Ovary (tissue), 3 donors: Measurements from ENCODE around the gene PTPRN2.

ENCODE experiments used
- EP300 ChIP-seq: sonication (generic); formaldehyde crosslinking; IDR thresholded peaks from one replicate; pipeline ENCODE4 v1.6.1; 2017; ENCODE audit warnings: antibody characterized with exemption
- POLR2A ChIP-seq: fragments of 450-650 bp; IDR thresholded peaks from one replicate; pipeline ENCODE4 v1.6.1; 2017; ENCODE audit warnings: antibody characterized with exemption, mild to moderate bottlenecking, moderate library complexity
- TF ChIP-seq, protein P1 (sequence below), 3 donors: fragments of 450-650 bp in 2 of 3; fragments of 200-600 bp in 1 of 3; IDR thresholded peaks; one replicate each; pipeline versions ENCODE4 v1.5.1 to v1.8.0; 2016 to 2022; ENCODE audit warnings: antibody characterized with exemption in 3 of 3, mild to moderate bottlenecking in 1 of 3
- donor health status: DM: no; HTN: no; CAD: no.

DNA sequence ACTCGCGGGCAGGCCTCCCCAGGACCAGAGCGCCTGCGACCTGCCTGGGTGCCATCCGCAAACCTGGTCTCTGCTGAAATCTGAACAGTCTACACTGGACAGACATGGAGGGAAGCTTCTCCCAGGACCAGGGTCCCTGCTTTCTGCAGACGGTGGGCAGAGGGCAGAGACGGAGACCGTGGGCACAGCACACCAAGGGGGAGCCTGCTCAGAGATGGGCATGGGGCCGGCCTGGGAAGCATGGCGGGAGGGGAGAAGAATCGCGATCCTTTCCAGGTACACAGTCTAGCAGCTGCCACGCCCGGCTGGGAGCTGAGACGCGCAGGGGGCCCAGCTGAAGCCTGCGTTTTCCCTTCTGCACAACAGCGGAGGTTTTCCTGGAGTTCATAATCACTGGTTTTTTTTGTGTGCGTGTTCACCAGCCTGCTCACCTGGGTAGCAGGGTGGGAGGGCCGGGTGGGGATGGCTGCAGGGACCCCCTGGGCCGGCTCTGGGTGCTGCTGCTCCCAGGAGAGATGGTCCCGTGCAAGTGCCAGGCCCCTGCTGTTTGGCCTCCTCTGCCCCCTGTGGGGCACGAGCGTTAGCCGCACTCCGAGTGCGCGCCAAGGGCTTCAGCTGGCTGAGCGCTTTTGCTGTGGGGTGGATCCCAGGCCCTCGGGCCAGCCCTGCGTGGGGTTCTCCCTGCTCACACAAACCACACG, 802.0 kb downstream of the PTPRN2 start:
- TF ChIP-seq, protein P1, sequence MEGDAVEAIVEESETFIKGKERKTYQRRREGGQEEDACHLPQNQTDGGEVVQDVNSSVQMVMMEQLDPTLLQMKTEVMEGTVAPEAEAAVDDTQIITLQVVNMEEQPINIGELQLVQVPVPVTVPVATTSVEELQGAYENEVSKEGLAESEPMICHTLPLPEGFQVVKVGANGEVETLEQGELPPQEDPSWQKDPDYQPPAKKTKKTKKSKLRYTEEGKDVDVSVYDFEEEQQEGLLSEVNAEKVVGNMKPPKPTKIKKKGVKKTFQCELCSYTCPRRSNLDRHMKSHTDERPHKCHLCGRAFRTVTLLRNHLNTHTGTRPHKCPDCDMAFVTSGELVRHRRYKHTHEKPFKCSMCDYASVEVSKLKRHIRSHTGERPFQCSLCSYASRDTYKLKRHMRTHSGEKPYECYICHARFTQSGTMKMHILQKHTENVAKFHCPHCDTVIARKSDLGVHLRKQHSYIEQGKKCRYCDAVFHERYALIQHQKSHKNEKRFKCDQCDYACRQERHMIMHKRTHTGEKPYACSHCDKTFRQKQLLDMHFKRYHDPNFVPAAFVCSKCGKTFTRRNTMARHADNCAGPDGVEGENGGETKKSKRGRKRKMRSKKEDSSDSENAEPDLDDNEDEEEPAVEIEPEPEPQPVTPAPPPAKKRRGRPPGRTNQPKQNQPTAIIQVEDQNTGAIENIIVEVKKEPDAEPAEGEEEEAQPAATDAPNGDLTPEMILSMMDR (IDR thresholded peaks at IDR 0.05): no peak
- TF ChIP-seq EP300: no peak
- TF ChIP-seq POLR2A: no peak
